Spleen (tissue), 7 donors: ENCODE results near the gene MRS2.

Experiments
- CTCF ChIP-seq, 11 experiments: fragments of 200-600 bp in 7 of 11; fragments of 450-650 bp in 4 of 11; sonication (generic) in 4 of 11; IDR thresholded peaks in 8 of 11; conservative IDR thresholded peaks in 3 of 11; 1 replicate in 7 of 11; 2 replicates in 4 of 11; pipeline versions ENCODE4 v1.4.0 to v1.8.0; 2016 to 2021; ENCODE audit warnings: antibody characterized with exemption in 11 of 11, inconsistent platforms in 4 of 11, mild to moderate bottlenecking in 1 of 11
- POLR2AphosphoS5 ChIP-seq, 3 donors: sonication (generic); formaldehyde crosslinking; IDR thresholded peaks; one replicate each; pipeline ENCODE4 v1.5.1; 2017; ENCODE audit warnings: antibody characterized with exemption in 3 of 3
- donor health status: DM: no; HTN: no; CAD: no; lungs with moderate emphysema.
- donor health status: DM: no; HTN: no; CAD: no.
- donor health status: DM: no; HTN: no; CAD: no.

DNA sequence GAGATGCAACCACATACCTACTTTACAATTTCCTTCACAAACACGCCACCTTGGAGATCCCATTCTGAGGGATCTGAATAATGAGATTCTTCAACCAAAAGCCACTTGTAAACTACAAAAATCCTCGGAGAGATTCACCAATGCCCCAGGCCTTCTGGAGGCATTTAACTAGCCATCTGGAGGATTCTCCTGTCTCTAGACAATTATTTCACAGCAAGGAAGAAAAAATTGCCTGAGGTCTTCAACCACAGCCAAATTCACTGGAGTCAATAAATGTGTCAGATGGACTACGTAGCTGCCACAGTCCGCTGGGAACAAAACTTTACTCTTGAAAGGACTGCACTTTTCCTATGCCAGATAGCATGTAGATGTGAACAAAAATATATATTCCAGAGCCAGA is 25.9 kb upstream of the MRS2 start:
- TF ChIP-seq CTCF (IDR thresholded peaks at IDR 0.05 in 8 of 11, conservative IDR thresholded peaks at IDR 0.05 in 3 of 11): no peak
- TF ChIP-seq POLR2AphosphoS5 (IDR thresholded peaks at IDR 0.05): no peak
